GM19099 (cell line): ENCODE measurements around the gene MRC2.

Source experiments
- POLR2A ChIP-seq: IDR thresholded peaks from 3 replicates; pipeline ENCODE4 v1.6.1; 2011; ENCODE audit warnings: low read depth; ENCODE audit not compliant: insufficient read length; ENCODE audit errors: extremely low read depth

The MRC2 gene

GRCh38 chr17:62678214-62678919 lies 50.9 kb downstream of the MRC2 start:
- TF ChIP-seq POLR2A: no peak

- no peak for TF ChIP-seq POLR2A
Observed at GRCh38 chr17:62679866-62680377, 52.5 kb downstream of the MRC2 start.

- TF ChIP-seq POLR2A: no peak
Observed at GRCh38 chr17:62680541-62681052, 53.1 kb downstream of the MRC2 start.

- TF ChIP-seq POLR2A: no peak
Observed at GRCh38 chr17:62681061-62681938, 53.8 kb downstream of the MRC2 start.

- no peak for TF ChIP-seq POLR2A
Observed at GRCh38 chr17:62681939-62682381, 54.5 kb downstream of the MRC2 start.

- no peak for TF ChIP-seq POLR2A
Observed at GRCh38 chr17:62684179-62684578, 56.7 kb downstream of the MRC2 start.

- no peak for TF ChIP-seq POLR2A
Observed at GRCh38 chr17:62687997-62688396, 60.5 kb downstream of the MRC2 start.

- no peak for TF ChIP-seq POLR2A
Observed at GRCh38 chr17:62688398-62689160, 61.1 kb downstream of the MRC2 start.

- TF ChIP-seq POLR2A: no peak
Observed at GRCh38 chr17:62689441-62690167, 62.1 kb downstream of the MRC2 start.

- no peak for TF ChIP-seq POLR2A
Observed at GRCh38 chr17:62690168-62690897, 62.9 kb downstream of the MRC2 start.

- no peak for TF ChIP-seq POLR2A
Observed at GRCh38 chr17:62692159-62692651, 64.7 kb downstream of the MRC2 start.

- no peak for TF ChIP-seq POLR2A
Observed at GRCh38 chr17:62692721-62693431, 65.4 kb downstream of the MRC2 start.

GRCh38 chr17:62693616-62694409 lies 66.3 kb downstream of the MRC2 start:
- TF ChIP-seq POLR2A: no peak

- no peak for TF ChIP-seq POLR2A
Observed at GRCh38 chr17:62696256-62696655, 68.8 kb downstream of the MRC2 start.
